Mononuclear cell (primary cell): ENCODE data around the gene ABHD16A. TPM values are rescaled to one million over a fixed set of nuclear protein-coding genes. Genes with fewer than 3 reads are reported as not detected.

Experiments
- H3K27me3 ChIP-seq: 2 replicates; pipeline ENCODE4 v1.6.0; 2011; ENCODE audit warnings: low read length, control low read depth; ENCODE audit not compliant: insufficient read depth
- H3K4me1 ChIP-seq: 2 replicates; pipeline ENCODE4 v1.5.1; 2011; ENCODE audit warnings: mild to moderate bottlenecking, low read length, control low read depth; ENCODE audit not compliant: insufficient read depth
- H3K4me3 ChIP-seq: 2 replicates; pipeline ENCODE4 v1.5.1; 2011; ENCODE audit warnings: mild to moderate bottlenecking, low read length, moderate library complexity
- H3K9me3 ChIP-seq: 2 replicates; pipeline ENCODE4 v1.5.1; 2011; ENCODE audit warnings: low read depth, mild to moderate bottlenecking, control low read depth, low read length
- total RNA-seq: library from RNA; depleted of rRNA; stranded (reverse); fragments of >200 nt; gene quantifications from one replicate; pipeline ENCODE4 v1.2.3, GENCODE V29; 2012

ABHD16A gene
- total RNA-seq, 1 donor = 36.9 TPM

GRCh38 chr6:31665501-31666336, 37.4 kb downstream of the ABHD16A start, which contains the start of gene CSNK2B:
CSNK2B (plus strand) TSS chr6:31666080; CDS start chr6:31666832, 752 bp downstream.
- H3K9me3 ChIP-seq = no peaks in the 10 kb centered on the region
- no peaks in the 10 kb centered on the region for H3K27me3 ChIP-seq
- H3K4me1 ChIP-seq = peaks cover 61% of the 10 kb centered on the region
- H3K4me3 ChIP-seq = peak within 1 kb of the TSS; percentile 86

- Histone ChIP-seq H3K4me3 (peak within 1 kb of the TSS; percentile 86), H3K4me1 (peaks cover 67% of the 10 kb centered on the region), H3K27me3 (no peaks in the 10 kb centered on the region), H3K9me3 (no peaks in the 10 kb centered on the region)
These were observed 38.2 kb downstream of the ABHD16A start, which contains the start of gene GPANK1 for GRCh38 chr6:31664790-31665500. GPANK1 (minus strand) TSS chr6:31664997; CDS start chr6:31664478, 519 bp downstream.

DNA sequence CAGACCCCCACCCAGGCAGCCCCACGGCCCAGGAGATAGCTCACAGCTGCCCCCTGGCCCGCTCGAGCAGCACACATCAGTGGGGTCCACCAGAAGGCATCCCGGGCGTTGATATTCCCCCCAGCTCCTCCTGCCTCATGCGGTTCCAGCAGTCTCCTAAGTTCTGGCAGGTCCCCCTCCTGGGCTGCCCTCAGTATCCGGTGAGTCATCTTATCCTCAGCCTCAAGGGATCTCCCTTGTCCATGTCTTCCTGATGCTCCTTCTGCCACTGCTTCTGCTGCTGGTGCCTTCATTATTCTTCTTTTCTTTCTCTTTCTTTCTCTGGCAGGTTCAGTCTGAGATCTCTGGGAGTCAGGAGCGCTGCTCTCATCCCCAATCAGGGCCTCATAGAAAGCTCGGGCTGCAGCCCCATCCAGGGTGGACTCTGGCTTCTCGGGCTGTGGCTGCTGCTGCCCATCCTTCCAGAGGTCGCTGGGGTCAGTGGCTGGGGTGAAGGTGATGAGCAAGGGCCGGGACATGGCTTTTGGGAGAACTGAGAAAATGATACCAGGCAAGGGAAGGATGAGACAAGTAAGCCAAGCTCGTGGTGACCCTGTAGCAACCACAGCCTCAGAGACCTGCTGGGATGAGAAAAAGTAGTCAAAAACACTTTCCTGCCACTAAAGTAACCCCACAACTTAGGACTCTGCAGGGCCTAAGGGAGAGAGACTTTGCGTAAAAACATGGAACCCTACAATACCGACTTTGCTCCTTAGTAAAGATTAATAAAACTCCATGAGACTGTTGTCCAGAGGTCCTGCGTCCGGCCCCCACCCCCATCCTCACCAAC, 38.9 kb downstream of the ABHD16A start:
- H3K9me3 ChIP-seq = no peaks in the 10 kb centered on the region
- H3K4me3 ChIP-seq = peak overlapping the region; percentile 86
- H3K4me1 ChIP-seq = peaks cover 75% of the 10 kb centered on the region
- no peaks in the 10 kb centered on the region for H3K27me3 ChIP-seq

DNA sequence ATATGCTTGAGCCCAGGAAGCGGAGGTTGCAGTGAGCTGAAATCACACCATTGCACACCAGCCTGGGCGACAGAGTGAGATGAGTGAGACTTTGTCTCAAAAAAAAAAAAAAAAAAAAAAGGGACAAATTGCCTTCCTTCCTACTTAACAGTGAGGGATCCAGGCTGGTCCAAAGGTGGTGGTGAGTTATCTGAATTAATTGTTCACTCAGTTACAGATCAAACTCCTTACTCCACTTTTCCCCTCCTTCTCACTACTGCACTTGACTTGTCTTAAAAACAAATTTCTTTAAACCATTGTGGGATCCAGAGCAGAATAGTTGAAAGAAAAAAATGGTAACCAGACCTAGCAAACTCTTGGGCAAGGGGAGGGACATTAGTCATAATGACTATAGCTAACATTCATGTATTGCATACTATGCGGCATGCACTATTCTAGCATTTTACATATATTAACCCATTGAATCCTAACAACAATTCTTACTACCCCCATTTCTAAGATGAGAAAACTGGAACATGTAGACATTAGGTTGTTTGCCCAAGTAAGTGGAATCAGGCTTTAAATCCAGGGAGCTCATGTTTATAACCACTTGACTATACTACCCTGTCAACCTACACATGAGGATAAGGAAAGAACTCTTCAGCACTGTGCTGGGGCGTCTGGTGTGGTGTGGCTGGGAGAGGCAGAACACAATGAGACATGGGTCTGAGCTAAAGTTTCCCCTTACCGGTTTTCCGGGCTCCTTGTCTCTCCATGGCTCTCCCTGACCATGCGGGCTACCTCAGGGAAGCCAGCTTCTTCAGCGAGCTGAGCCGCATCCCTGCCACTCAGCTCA, 39.8 kb downstream of the ABHD16A start:
- no peak overlapping the region for H3K4me3 ChIP-seq
- no peaks in the 10 kb centered on the region for H3K27me3 ChIP-seq
- peaks cover 83% of the 10 kb centered on the region for H3K4me1 ChIP-seq
- no peaks in the 10 kb centered on the region for H3K9me3 ChIP-seq

DNA sequence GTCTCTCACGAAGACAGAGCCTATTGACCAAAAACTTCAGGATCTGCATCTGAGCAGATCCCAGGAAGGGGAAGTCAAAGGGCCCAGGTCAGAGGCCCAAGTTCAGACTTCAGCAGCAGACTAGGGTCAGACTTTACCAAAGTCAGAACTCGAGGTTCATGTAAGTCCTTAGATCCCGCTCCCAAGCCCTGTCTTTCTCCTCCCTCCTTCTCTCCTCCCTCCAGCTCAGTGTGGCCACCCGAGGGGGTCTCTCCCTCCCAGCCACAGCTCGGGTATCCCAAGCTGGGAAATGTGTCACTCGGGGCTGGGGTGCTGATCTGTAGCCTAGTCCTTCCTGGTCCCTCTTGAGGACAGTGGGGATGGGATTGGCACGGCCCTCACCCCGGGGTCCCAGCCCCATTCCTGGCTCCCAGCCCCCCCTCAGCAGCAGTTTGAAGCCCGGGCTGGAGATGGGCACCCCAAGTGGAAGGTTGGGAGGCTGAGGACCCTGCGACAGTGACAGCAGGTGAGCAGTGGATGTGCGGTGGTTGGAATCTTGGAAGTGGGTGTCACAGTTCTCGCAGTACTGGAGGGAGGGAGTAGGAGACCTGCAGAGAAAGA, 40.9 kb downstream of the ABHD16A start:
- H3K27me3 ChIP-seq = no peaks in the 10 kb centered on the region
- no peaks in the 10 kb centered on the region for H3K9me3 ChIP-seq
- peaks cover 83% of the 10 kb centered on the region for H3K4me1 ChIP-seq
- H3K4me3 ChIP-seq = no peak overlapping the region

DNA sequence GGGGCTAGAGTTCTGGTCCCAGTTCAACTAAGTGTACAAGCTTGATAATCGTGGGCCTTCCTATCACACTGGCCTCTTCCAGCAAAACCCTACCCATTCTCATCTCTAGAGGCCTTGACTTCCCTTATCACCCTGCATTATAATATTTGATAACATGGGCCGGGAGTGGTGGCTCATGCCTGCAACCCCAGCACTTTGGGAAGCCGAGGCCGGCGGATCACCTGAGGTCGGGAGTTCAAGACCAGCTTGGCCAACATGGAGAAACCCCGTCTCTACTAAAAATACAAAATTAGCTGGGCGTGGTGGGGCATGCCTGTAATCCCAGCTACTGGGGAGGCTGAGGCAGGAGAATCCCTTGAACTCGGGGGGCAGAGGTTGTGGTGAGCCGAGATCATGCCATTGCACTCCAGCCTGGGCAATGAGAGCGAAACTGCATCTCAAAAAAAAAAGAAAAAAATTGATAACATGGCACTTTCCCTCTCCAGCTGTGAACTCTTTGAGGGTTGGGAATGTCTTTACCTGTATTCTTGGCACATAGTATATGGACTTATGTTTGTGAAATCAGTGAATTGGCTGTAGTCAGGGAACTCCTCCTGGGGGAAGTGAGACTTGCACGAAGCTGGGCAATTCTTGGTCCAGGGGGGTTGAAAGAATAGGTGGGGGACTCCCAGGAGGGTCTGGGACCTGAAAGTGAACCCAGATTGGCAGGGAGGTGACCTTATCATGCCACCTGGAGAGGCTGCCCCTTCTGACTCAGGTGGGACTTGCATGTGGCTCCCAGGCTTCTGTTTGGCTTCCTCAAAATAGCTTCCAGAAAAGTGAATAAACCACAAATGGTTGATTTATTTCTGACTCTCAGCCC, 41.6 kb downstream of the ABHD16A start:
- H3K9me3 ChIP-seq = no peaks in the 10 kb centered on the region
- peaks cover 77% of the 10 kb centered on the region for H3K4me1 ChIP-seq
- H3K27me3 ChIP-seq = no peaks in the 10 kb centered on the region
- peak overlapping the region; percentile 86 for H3K4me3 ChIP-seq

DNA sequence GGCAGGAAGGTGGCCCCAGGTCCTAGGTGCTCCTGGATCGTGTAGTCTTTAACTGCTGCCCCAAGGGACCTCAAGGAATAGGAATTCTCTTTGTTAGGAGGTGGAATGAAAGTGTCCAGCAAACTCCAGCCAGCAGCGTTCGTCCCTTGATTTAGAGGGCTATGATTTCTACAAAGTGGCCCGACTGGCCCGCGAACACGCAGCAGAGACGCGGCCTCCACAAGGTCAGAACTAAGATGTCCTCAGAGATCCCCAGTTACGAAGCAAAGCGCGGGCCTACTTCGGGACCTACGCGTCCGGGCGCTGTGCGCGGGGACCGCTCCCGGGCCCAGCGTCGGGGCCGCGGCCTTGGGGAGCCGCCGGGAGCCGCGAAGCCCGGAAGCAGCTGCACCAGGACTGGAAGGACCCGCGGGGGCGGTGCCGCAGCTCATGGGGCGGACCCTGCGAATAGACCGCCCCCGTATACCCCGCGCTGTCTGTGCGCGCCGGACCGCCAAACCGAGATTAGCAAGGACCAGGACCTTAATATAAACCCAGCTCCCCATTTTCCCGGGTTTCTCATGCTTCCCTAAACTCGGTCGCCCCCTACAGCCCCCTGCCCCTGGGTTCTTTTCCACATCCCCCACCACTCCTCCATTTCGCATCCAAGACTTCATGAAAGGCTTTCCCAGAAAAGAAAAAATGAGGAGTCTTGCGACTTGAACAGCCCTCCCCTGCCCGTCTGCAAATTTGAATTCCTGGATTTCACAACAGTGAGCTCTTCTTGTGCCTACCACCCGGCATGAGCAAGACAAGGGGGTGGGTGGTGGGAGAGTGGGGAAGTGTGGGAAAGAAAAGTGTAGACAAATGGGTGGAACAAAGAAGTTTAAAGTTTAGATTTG, 42.5 kb downstream of the ABHD16A start, which contains the start of gene C6orf47:
Gene C6orf47, minus strand, starts transcription at position 398 of the 881 bp plus-strand sequence. CDS start 831 bp downstream, outside the sequence.
- Histone ChIP-seq H3K27me3 (no peaks in the 10 kb centered on the region), H3K4me3 (peak within 1 kb of the TSS; percentile 86), H3K9me3 (no peaks in the 10 kb centered on the region)

DNA sequence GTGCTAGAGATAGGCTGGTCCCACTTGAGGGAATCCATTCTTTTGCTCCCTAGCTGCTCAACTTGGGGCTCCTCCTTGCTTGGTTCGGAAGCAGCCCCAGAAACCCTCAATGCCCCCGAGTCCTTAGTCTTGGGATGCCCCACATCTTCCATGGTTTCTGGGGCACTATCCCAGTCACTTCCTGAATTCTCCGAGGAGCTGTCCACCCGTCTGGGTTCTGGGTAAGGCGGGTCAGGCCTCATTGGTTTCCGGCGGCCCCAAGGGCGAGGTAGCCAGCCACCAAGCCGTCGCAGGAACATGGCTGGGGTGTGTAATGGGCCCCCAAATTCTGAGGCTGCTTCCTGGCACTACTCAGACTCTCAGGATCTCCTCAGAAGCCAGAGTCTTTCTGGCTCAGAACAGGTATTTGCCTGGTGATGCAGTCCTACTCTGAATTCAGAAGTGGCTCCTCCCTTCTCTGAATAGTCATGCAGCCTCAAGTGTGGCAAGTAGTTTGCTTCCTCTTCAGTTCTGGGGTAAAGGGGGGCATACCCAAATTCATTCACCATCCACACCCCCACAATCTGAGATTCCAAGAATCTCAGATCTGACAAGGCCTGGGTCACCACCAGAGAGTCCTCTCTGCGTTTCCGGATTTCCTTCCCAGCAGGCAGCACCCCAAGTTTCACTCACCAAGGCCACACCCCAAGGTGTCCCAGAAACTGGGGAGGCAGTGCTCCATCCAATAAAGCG, 43.3 kb downstream of the ABHD16A start:
- Histone ChIP-seq H3K4me3 (peak overlapping the region; percentile 86), H3K9me3 (no peaks in the 10 kb centered on the region), H3K27me3 (no peaks in the 10 kb centered on the region), H3K4me1 (peaks cover 72% of the 10 kb centered on the region)

More for the DNA sequence above, 42.5 kb downstream of the ABHD16A start, which contains the start of gene C6orf47:
- H3K4me1 ChIP-seq = peaks cover 72% of the 10 kb centered on the region

- Histone ChIP-seq H3K27me3 (no peaks in the 10 kb centered on the region), H3K4me3 (peak overlapping the region; percentile 86), H3K9me3 (no peaks in the 10 kb centered on the region), H3K4me1 (peaks cover 68% of the 10 kb centered on the region)
These were observed 44.0 kb downstream of the ABHD16A start for GRCh38 chr6:31658983-31659648.

- no peaks in the 10 kb centered on the region for H3K27me3 ChIP-seq
- H3K4me3 ChIP-seq = no peak overlapping the region
- peaks cover 67% of the 10 kb centered on the region for H3K4me1 ChIP-seq
- no peaks in the 10 kb centered on the region for H3K9me3 ChIP-seq
These were observed 44.9 kb downstream of the ABHD16A start for GRCh38 chr6:31658158-31658688.
